G401.6 (cell line): ENCODE results near the gene C1orf52.
"Not testable (repeated sequence)": the region's sequence is repeated elsewhere in the genome, so short reads cannot be mapped to it uniquely, and the experiment has no call there.

Experiments used
- FAIRE-seq: peaks from 2 replicates; lab custom pipeline; 2012; peaks lifted over from hg19 to GRCh38; lab: Jason Lieb, UNC

C1orf52 gene

DNA sequence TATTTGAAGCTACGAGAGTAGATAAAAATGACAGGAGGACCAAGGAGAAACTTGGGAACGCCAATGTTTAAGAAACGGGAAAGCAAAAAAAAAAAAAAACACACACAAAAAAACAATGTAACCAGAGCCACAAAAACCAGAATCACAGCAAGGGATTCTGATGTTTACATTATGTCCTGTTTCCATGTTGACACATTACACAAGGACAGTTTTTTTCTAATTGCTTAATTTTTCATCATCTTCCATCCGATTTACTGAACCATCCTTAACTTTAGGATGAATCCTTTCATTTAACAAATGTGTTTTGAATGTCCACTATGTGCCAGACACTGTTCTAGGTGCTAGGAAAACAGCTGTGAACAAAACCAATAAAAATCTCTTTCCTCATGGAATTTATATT, 18.3 kb upstream of the C1orf52 start:
- FAIRE-seq, result no peak

DNA sequence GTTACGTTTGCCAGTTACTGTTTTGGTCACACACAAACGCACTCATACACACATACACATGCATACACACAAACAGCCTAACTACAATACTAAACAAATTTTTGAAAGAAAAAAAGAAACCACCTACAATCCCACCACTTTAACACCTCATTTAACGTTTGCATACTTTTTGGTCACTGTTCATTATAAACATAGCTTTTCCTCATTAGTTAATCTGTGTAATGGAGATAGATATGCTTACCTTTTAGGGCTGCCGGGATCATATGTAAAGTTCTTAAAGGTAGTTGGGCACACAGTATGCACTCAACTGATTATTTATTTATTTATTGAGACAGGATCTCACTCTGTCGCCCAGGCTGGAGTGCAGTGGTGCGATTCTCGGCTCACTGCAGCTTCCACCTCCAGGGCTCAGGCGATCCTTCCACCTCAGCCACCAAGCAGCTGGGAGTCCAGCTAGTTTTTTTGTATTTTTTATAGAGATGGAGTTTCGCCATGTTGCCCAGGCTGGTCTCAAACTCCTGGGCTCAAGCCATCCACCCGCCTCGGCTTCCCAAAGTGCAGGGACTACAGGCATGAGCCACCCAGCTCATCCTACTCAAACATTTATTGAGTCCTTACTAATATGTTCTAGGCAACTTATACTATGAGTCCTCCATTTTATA, 17.6 kb upstream of the C1orf52 start:
- no peak for FAIRE-seq

DNA sequence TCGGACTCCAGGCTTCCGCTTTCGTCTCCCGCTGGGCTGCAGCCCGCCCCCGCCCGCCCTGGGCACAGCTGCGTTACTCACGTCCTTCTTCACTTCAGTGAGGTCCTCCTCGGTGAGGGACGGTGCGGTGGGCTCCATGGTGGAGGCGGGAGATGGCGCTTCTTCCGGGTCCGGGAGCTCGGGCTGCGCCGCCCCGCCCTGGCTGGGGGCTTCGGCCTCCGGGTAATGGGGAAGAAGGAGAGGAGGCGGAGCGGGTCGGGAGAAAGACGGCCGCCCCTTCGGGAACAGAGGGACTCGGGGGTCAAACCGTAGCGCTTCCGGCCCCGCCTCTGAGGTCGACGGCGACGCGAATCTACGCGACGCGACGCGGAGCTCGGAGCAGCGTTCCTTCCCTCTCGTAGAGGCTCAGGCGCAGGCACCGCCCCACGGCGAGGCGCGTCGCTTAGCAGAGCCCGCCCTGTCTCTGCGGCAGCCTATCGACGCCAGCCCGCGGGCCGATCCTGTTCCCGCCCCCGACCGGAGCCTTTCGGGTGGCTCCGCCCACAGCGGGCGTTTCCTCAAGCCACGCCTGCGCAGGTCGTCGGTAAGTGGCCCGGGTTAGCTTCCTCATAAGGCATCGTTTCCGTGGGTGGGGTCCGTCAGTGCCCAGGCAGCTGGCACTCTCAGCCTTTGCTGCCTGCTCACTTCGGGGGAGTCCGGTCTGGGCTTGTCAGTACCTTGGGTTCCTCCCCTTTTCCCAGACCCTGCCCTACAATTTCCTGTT, 16.9 kb upstream of the C1orf52 start, which contains the start of gene BCL10:
Gene BCL10 (minus strand): TSS at position 418 of the 763 bp plus-strand sequence. CDS start 280 bp downstream, at position 138.
- peak; percentile 96 for FAIRE-seq

DNA sequence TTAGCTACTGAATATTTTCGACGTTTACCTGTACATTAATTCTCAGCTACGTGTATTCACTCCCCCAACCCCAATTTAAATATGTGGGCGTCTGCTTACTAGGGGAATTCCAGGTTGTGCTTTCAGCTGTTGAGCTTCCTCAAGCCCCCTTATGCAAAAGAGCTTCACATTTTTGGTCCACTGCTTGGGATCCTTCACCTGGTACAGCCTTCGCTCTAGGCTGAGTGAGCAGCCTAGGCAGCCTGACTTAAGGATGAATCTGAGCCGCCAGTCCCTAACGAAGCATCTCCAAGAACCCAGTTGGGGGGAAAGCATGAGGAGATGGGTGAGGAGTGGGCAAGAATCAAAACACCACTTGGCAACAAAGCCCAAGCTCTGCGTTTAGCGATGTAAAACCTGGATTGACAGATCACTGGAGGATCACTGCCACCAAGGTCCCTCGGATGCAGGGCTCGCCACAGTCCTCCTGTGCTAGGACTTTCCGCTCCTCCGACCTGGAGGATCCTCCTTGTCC, 16.3 kb upstream of the C1orf52 start:
- no peak for FAIRE-seq

DNA sequence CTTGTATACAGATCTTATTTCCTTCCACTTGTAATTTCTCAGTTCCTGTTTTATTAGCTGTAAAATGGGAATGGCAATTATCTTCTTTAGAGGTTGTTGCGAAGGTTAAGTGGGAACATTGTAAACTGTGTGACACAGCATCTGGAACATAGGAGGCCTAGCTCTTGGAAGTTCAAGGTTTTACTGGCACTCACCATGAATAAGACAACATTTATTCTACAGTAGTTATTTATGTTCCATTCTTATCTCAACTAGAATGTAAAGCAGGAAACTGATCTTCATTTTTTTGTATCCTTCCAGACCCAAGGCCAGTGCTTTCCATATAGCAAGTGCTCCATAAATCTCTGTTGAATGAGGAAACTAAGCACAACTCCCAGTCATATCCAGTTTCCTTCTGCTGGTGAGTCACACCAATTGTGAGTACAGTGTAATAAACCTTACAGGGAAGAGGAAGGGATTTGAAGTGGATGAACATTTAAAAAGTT, 15.5 kb upstream of the C1orf52 start:
- FAIRE-seq, result no peak

DNA sequence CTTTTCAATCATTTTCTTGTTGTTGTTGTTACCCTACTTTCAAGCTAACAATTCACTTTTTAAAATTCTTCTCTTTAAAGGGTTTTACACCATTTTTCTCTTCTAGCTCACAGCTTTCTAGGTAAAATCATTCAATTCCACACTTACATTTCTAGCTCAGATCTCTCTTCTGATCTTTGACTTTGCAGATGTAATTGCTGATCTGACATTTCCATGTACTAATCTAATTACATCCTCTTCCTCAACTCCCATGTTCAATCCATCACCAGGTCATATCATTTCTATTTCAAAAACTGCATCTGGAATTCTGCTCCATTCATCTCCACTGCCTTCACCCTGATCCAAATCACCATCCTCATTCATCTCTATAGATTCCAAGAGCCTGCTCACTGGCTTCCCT, 13.9 kb upstream of the C1orf52 start:
- no peak for FAIRE-seq

DNA sequence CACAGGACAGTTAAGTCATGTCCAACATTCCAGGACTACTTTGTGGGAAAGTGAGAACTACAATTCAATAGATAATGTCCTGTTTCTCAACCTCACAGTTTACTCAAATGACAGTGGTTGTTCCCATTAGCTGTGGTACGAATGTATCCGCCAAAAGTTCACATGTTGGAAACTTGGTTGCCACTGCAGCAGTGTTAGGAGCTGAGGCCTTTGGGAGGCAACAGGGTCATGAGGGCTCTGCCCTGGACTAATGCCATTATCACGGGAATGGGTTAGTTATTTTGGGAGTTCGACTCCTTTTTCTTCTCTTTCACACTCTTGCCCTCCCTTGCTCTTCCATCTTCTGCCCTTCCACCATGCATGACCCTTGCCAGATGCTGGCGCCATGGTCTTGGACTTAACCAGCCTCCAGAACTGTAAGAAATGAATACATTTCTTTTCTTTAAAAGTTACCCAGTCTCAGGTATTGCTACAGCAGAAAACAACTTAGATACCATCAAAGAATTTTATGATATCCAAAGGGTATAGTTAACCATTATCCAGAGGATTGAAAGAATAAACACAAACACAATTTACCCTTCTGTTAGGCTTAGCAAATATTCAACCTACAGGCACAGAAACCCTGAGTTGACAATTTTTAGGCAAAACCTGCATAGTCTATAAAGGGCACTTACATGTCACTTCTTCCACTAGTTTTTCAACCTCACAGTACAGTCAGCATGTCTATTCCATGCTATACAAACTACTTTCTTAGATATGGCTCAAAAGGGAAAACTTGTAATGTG, 9.5 kb upstream of the C1orf52 start:
- no peak for FAIRE-seq

DNA sequence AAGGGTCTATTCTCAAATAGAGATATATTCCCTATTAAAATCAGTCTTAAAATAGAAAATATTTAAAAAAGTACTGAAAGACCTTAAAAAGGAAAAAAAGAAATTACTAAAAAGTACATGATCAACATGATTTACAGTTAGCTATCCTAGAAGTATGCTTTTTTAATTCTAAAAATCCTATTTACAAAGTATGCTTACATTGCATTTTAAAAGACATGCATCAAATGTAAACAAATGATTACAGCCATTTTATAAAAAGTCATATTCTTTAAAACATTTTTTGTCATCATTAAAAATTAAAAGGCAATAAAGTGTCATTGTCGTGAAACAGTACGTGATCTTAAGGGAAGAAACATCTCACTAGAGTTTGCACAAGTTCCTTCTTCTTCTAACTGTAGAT, 7.9 kb upstream of the C1orf52 start:
- peak; percentile 86 for FAIRE-seq

DNA sequence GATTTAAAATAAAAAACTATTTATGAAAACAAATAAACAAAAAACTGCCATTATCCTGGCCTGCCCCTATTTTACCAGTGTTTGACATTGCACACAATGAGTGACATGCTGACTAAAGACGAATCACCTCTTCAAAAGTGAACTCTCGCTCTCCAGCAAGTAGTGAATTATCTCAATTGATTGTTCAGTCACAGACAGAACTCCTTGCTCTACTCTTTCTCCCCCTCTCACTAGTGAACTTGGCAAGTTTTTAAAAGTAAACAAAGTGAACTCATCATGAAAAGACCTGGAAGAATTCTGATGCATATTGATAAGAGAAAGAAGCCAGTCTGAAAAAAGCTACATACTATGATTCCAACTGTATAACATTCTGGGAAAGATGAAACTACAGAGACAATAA, 4.7 kb upstream of the C1orf52 start:
- no peak for FAIRE-seq

DNA sequence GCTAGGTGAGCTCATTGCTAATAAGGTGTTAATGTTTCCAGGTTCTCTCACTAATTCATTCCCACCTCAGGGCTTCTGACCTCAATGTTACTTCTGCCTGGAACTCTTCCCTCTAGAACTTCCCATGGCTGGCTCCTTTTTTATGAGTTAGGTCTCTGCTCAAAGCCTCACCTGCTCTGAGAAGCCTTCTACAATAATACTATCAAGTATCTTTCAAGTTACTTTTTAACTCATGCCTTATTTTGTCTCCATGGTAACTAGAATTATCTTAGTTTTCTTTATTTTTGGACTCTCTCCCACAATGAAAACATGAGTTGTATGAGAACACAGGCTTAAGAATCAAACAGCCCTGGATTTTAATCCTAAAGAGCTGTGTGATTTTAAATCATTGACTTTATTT, 3.5 kb upstream of the C1orf52 start:
- FAIRE-seq, result no peak

DNA sequence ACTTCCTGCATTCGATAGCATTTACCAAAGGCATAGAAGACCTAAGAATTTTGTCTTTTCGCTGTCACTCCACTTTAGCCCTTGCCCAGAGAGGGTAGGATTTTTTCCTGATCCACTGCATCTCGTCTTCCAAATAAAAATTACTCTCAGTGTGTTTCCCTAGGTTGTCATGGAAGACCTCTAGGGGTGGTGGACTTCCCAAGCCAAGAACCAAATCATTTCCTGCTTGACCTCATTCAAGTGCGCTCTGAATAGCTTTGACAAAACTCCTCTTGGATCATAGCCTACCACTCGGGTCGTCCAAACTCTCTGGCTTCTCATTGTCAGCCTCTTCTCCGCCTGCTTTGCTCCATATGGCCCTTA, 431 bp upstream of the C1orf52 start:
- no peak for FAIRE-seq

DNA sequence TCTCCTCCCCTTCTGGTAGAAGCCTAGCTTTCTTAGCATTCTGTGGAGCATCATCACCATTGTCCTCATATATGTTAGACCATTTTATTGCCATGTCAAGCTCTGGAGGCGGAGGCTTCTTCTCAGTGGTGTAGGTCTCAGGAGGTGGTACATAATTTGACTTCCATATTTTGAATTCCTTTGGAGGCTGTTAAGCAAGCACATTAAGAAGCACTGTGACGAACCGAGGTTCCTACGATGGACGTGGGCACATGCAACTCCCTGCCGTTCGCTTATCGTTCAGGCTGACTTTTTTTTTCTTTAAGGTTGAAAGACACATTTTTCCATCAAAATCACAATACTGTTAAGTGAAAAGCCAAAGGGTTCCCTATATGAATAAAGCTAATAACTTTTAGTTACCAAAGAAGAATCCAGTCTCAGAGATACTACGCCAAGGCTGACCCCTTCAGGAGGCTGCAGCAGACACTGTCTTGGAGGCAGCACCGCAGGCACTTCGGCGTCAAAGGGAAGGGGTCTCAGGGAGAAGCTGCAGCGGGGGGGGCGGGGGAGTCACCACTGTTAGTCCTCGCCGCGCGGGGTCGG, 835 bp downstream of the C1orf52 start:
- FAIRE-seq, result no peak

DNA sequence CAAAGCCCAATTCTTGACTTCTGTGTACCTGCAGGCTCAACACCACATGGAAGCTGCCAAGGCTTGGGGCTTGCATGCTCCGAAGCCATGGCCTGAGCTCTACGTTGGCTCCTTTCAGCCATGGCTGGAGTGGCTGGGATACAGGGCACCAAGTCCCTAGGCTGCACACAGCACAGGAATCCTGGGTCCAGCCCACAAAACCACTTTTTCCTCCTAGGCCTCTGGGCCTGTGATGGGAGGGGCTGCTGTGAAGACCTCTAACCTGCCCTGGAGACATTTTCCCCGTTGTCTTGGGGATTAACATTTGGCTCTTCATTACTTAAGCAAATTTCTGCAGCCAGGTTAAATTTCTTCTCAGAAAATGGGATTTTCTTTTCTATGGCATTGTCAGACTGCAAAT, 10.4 kb downstream of the C1orf52 start:
- FAIRE-seq, result not testable (repeated sequence)

DNA sequence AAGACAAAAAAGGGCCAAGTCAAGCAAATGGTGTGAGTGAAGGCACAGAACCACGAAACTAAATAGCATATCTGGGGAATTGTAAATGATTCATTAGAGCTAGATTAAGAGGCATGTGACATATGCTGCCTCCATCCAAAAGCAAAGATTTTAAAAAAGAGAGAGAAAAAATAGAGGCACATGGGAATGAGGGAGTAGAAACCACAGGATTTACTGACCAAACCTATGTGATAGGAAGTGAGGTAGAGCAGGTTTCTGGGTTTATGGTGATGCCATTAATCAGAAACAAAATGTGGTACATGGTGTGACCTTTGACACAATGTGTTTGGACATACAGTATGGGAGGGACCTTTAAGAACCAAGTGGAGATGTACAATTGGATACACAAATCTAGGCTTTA, 13.6 kb downstream of the C1orf52 start:
- FAIRE-seq, result no peak

DNA sequence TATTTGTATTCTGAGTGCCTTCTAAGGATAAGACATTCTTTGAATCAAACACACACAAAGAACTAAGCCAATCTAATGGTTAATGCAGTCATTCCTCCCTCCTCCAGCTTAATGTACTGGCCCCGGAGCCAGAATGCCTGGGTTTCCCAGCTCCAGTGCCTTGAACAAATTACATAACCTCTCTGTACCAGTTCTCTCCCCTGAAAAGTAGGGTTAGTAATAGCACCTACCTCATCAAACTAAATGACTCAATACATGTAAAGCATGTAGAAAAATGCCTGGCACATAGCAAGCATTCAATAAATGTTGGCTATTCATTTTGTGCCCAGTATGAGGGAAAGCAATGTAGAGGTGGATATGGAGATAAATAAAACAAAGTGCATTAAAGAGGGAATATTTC, 14.0 kb downstream of the C1orf52 start:
- no peak for FAIRE-seq

DNA sequence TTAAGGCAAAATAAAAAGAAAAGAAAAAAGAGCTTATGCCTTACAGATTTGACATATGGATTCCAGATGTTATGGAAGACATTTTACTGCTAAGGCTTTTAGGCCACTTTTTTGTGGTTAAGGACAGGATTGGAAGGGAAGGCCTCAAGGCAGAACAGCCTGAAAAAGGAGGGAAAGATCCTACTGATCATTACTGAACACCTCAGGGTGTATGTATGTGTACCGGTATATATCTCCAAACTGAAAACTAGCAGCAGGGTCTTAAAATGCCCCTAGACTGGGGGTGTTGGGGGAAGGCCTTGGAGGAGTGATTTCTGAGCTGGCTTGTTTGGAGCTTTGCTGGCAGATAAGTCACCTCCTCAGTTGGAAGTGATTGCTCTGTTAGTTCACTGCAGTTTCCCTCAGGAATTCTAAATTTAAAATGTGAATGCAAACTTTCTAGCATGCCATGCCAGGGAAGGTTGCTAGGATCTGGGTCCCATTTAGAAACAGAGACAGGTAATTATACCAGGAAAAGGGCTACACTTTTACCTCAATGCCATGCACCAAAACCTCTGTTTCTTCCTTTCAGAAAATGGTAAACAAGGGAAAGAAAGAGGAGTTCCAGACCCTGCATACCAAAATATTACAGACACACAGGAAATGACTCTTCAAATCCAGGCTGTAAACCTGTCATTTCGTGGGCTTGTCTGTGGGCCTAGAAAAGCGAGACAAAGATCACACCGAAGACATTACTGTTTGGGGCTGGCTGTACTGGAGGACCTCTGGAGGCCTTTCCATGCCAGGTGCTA, 15.0 kb downstream of the C1orf52 start:
- no peak for FAIRE-seq

DNA sequence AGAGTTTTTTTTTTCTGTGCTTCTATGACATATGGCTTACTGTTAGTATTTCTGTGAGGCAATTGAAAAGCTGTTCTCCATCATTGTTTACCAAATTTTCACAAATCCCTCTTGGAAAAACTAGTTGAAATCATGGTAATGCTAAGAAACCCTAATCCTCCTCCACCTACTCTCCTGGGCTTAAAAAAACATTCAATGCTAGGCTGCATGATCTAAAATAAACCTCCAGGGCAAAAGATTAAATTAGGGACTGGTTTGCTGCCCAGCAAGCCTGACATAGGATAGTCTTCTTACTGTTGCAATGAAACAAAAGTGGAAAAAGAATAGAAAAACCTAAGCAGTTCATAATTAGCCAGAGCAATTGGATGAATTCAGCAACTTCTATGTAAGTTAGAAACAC, 16.1 kb downstream of the C1orf52 start:
- FAIRE-seq, result no peak

DNA sequence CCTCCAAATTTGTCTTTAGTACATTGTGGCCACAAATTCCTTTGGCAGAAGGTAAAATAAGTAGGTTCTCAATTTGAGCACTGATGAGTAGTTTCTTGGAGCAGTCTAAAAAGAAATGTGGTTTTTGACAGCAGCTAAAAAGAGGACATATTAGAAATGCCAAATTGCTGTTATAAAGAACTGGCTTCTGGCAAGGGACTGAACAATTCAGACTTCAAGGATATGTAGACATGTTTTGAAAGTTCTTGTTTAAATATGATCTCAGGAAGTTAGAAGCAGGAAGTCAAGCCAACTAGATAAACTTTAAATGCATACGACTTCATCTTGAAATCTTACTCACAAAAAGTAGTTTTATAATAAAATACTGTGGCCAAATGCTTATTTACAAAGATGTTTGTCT, 18.8 kb downstream of the C1orf52 start:
- no peak for FAIRE-seq

DNA sequence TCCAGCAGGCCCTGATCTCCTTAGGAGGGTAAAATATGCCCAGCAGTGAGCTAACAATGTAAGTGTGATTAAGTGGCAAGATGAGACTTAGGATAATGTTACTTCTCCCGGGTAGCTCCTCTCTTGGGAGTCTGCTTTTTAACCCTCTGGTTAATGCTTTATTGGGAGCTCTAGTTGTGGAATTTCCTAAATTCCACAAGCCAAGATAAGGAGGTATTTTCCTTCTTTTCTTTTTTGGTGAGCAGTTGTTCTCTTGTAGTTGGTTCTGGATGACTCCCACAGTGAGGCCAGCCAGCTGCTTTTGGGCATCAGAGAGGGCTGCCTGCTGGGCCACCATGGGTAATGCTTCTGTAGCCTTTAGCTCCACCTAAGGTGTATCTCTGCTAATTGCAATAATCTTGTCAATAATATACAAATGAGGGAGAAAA, 19.3 kb downstream of the C1orf52 start:
- no peak for FAIRE-seq

DNA sequence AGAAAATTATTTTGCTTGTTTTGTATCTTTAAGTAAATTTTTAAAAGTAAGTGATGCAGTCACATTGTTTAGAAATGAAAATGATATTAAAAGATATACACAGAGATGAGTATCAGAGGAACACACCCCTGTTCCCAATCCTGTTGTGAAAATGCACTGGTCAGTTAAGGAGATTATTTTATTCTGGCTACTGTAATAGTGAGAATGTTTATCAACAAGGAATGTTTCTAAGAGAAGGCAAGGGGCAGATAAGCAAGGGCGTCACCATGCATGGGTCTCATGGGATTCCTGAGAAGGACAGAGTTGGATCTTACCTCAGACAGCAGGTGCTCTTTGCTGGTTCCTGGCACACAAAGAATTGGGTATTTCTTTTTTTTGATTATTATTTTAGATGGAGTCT, 21.8 kb downstream of the C1orf52 start:
- FAIRE-seq, result no peak

DNA sequence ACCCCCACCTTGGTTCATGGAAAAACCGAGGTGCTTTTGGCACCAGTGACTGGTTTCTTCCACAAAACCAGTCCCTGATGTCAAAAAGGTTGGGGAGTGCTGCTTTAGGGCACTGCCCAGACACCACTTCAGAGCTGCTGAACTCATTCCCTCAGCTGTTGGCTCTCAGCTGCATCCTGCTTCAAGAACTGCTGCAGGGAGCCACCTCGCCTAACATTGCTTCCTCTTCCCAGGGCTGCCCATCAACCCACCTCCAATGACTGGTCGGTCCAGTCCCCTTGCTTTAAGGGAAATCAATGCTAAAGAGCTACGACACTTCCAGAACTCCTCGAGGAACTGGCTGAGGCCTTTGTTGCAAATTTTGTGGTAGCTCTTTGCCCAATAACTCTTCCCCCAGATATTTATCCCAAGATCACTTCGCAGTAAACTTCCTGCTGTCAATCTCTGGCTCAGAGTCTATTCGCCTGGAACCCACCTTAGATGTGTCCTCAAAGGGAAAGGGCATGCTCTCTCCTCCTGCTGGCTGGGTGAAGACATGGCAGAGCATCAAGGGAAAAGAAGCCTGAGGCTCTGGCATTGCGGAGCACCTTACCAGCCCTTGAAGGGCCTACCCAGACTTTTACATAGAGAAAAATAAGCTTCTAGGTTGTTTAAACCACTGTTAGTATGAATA, 29.0 kb downstream of the C1orf52 start:
- no peak for FAIRE-seq
